Measurements from ENCODE around the gene KIAA1328. TPM values are rescaled to one million over a fixed set of nuclear protein-coding genes. Genes with fewer than 3 reads are reported as not detected.

The KIAA1328 gene
- total and polyA plus RNA-seq, 2 donors (not counting 3 experiments of a cell fraction or from before 2014, with no cell fraction given): 2.7 to 6.5 TPM

DNA sequence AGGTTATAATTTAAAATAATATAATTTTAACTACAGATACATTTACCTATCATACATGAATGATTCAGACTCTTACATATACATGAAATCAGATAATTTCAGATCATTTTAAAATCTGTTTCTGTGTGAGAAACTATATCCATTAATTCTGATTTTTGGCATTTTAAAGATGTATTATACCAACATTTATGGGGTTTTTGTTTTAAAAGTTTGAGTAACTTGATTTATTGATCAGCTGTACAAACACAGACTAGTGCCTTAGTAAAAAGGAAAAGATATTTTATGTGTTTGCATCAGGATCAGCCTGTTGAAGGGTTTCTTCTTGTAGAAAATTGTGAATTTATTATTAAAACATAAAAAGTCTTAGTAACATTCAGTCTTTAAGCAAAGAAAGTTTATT, 59.9 kb downstream of the KIAA1328 start:
- POLR2A ChIA-PET: no interaction called here

More for the DNA sequence above, 59.9 kb downstream of the KIAA1328 start:
- Histone ChIP-seq H3K4me1 (ENCODE audit: control insufficient read depth, extremely low read depth, insufficient read depth, low read length) (peaks cover 8% of the 10 kb centered on the region), H3K27ac (ENCODE audit: insufficient read depth, low read depth, low read length) (no peak overlapping the region), H3K36me3 (ENCODE audit: control insufficient read depth in 2 of 2, extremely low read depth in 1 of 2, insufficient read depth in 2 of 2, low read length in 2 of 2) (no peaks in the 10 kb centered on the region), H3K4me3 (replicated peaks in 1 of 3; ENCODE audit: insufficient read depth in 1 of 3, low read depth in 1 of 3, low read length in 3 of 3) (no peak overlapping the region), H3K79me2 (ENCODE audit: control insufficient read depth, insufficient read depth, low read length) (no peaks in the 10 kb centered on the region), H2AFZ (ENCODE audit: low read depth, low read length) (no peak overlapping the region), H3K9me3 (replicated peaks; ENCODE audit: control insufficient read depth, insufficient read depth, low read length) (no peaks in the 10 kb centered on the region), H3K9ac (replicated peaks; ENCODE audit: extremely low read depth, insufficient read depth, low read length) (no peak overlapping the region), H3K4me2 (ENCODE audit: insufficient read depth, low read length) (no peak overlapping the region), H3K9me1 (replicated peaks; ENCODE audit: control insufficient read depth, extremely low read depth, insufficient read depth, low read length) (no peaks in the 10 kb centered on the region), H4K20me1 (replicated peaks; ENCODE audit: control insufficient read depth, extremely low read depth, insufficient read depth, low read length) (no peaks in the 10 kb centered on the region), H3K27me3 (ENCODE audit: control insufficient read depth in 2 of 2, insufficient read depth in 2 of 2, low read length in 2 of 2) (no peaks in the 10 kb centered on the region)
- dilution Hi-C loops (cut with MboI; ENCODE audit: extremely low pct_ligation_motif_present, low sequenced_read_pairs): no loop called here
- FAIRE-seq (no peak), DNase-seq (ENCODE audit: low read depth, low spot score) (no peak)
- BruUV-seq (replicated peaks): no TSS peak
- CTCF ChIA-PET: interaction anchor here (0.7 to 1.1 kb wide), 2 partner anchors 13 to 20 kb away, joined by 3 to 4 read pairs; no protein-coding TSS in a partner anchor
- no peak for TF ChIP-seq EZH2 (IDR thresholded peaks at IDR 0.05; ENCODE audit: borderline replicate concordance, low read depth, low read length, severe bottlenecking)
- no peak for TF ChIP-seq CTCF (IDR thresholded peaks at IDR 0.05; ENCODE audit: extremely low read depth in 1 of 2, insufficient read depth in 1 of 2, low read depth in 1 of 2, low read length in 2 of 2)
- no peak for TF ChIP-seq JUN (IDR thresholded peaks at IDR 0.05; ENCODE audit: borderline replicate concordance, insufficient read depth, insufficient read length, low read depth)
- TF ChIP-seq FOS (IDR thresholded peaks at IDR 0.05; ENCODE audit: borderline replicate concordance, insufficient read depth, low read length): no peak
- no peak for TF ChIP-seq GATA2 (IDR thresholded peaks at IDR 0.05; ENCODE audit: insufficient read depth, insufficient read length, low read depth, low read length)
- TF ChIP-seq POLR2A (IDR thresholded peaks at IDR 0.05; ENCODE audit: low read depth, low read length): no peak
- TF ChIP-seq, protein P1, sequence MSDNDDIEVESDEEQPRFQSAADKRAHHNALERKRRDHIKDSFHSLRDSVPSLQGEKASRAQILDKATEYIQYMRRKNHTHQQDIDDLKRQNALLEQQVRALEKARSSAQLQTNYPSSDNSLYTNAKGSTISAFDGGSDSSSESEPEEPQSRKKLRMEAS (IDR thresholded peaks at IDR 0.05; ENCODE audit: insufficient read depth, insufficient read length): no peak
- TF ChIP-seq POLR2AphosphoS5 (IDR thresholded peaks at IDR 0.05; ENCODE audit: insufficient read depth, low read depth, low read length): no peak
- TF ChIP-seq MYC (IDR thresholded peaks at IDR 0.05; ENCODE audit: low read depth, low read length): no peak
- intact Hi-C loops (cut with micrococcal nuclease): no loop called here
